ENCODE data around the gene C11orf42. TPM values are rescaled to one million over a fixed set of nuclear protein-coding genes. Genes with fewer than 3 reads are reported as not detected.

C11orf42 gene
- total and polyA plus RNA-seq, 2 donors (not counting 3 experiments of a cell fraction or from before 2014, with no cell fraction given), result not detected

GRCh38 chr11:6175440-6175839, 29.9 kb upstream of the C11orf42 start:
- ChIA-PET POLR2A (no interaction called here), CTCF (interaction anchor here (0.7 kb wide), 2 partner anchors 161 to 637 kb away, joined by 3 read pairs; no protein-coding TSS in a partner anchor)
- H3K79me2 ChIP-seq (ENCODE audit: control insufficient read depth, insufficient read depth, low read length), result no peaks in the 10 kb centered on the region
- H3K36me3 ChIP-seq (ENCODE audit: control insufficient read depth in 2 of 2, extremely low read depth in 1 of 2, insufficient read depth in 2 of 2, low read length in 2 of 2), result no peaks in the 10 kb centered on the region
- DNase-seq (ENCODE audit: low read depth, low spot score), result no peak
- no peak overlapping the region for H3K9ac ChIP-seq (replicated peaks; ENCODE audit: extremely low read depth, insufficient read depth, low read length)
- H3K27ac ChIP-seq (ENCODE audit: insufficient read depth, low read depth, low read length), result no peak overlapping the region
- no peak overlapping the region for H3K4me2 ChIP-seq (ENCODE audit: insufficient read depth, low read length)
- H4K20me1 ChIP-seq (replicated peaks; ENCODE audit: control insufficient read depth, extremely low read depth, insufficient read depth, low read length), result no peaks in the 10 kb centered on the region
- peaks cover 0 to 2% of the 10 kb centered on the region in 2 experiments for H3K27me3 ChIP-seq (ENCODE audit: control insufficient read depth in 2 of 2, insufficient read depth in 2 of 2, low read length in 2 of 2)
- BruUV-seq (replicated peaks), result no TSS peak
- intact Hi-C loops (cut with micrococcal nuclease), result no loop called here
- H3K4me1 ChIP-seq (ENCODE audit: control insufficient read depth, extremely low read depth, insufficient read depth, low read length), result no peaks in the 10 kb centered on the region
- dilution Hi-C loops (cut with MboI; ENCODE audit: extremely low pct_ligation_motif_present, low sequenced_read_pairs), result no loop called here
- no peak for FAIRE-seq
- H3K9me1 ChIP-seq (replicated peaks; ENCODE audit: control insufficient read depth, extremely low read depth, insufficient read depth, low read length), result no peaks in the 10 kb centered on the region
- no peaks in the 10 kb centered on the region for H3K9me3 ChIP-seq (replicated peaks; ENCODE audit: control insufficient read depth, insufficient read depth, low read length)
- no peak overlapping the region for H3K4me3 ChIP-seq (replicated peaks in 1 of 3; ENCODE audit: insufficient read depth in 1 of 3, low read depth in 1 of 3, low read length in 3 of 3)
- no peak overlapping the region for H2AFZ ChIP-seq (ENCODE audit: low read depth, low read length)
- TF ChIP-seq GATA2 (IDR thresholded peaks at IDR 0.05; ENCODE audit: insufficient read depth, insufficient read length, low read depth, low read length) (no peak), FOS (IDR thresholded peaks at IDR 0.05; ENCODE audit: borderline replicate concordance, insufficient read depth, low read length) (no peak)
- TF ChIP-seq, protein P1, sequence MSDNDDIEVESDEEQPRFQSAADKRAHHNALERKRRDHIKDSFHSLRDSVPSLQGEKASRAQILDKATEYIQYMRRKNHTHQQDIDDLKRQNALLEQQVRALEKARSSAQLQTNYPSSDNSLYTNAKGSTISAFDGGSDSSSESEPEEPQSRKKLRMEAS (IDR thresholded peaks at IDR 0.05; ENCODE audit: insufficient read depth, insufficient read length), result no peak

DNA sequence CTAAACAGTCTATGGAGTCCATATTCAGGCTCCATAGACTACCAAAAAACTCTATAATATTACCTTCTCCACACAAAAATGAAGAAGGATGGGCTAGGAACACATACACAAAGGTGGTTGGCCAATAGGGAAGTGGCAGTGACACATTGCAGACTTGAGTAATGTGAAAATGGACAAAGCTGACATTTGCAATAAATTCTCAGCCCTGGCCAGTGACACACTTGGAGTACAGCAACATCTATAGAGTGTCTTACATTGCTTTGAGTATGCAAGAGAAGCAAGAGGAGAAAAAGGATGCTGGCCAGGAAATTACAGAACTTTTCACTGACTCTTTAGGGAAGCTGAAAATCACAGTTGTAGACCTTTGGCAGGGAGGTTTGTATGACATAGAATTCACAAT, 13.6 kb upstream of the C11orf42 start:
- intact Hi-C loops (cut with micrococcal nuclease), result no loop called here
- no peaks in the 10 kb centered on the region for H3K36me3 ChIP-seq (ENCODE audit: control insufficient read depth in 2 of 2, extremely low read depth in 1 of 2, insufficient read depth in 2 of 2, low read length in 2 of 2)

More for the DNA sequence above, 13.6 kb upstream of the C11orf42 start:
- Histone ChIP-seq H3K27ac (ENCODE audit: insufficient read depth, low read depth, low read length) (no peak overlapping the region), H3K9me1 (replicated peaks; ENCODE audit: control insufficient read depth, extremely low read depth, insufficient read depth, low read length) (no peaks in the 10 kb centered on the region), H3K4me1 (ENCODE audit: control insufficient read depth, extremely low read depth, insufficient read depth, low read length) (no peaks in the 10 kb centered on the region), H2AFZ (ENCODE audit: low read depth, low read length) (no peak overlapping the region), H3K4me2 (ENCODE audit: insufficient read depth, low read length) (no peak overlapping the region), H3K79me2 (ENCODE audit: control insufficient read depth, insufficient read depth, low read length) (no peaks in the 10 kb centered on the region), H3K9me3 (replicated peaks; ENCODE audit: control insufficient read depth, insufficient read depth, low read length) (no peaks in the 10 kb centered on the region), H3K27me3 (ENCODE audit: control insufficient read depth in 2 of 2, insufficient read depth in 2 of 2, low read length in 2 of 2) (peaks cover 0 to 5% of the 10 kb centered on the region in 2 experiments), H3K9ac (replicated peaks; ENCODE audit: extremely low read depth, insufficient read depth, low read length) (no peak overlapping the region), H4K20me1 (replicated peaks; ENCODE audit: control insufficient read depth, extremely low read depth, insufficient read depth, low read length) (no peaks in the 10 kb centered on the region), H3K4me3 (replicated peaks in 1 of 3; ENCODE audit: insufficient read depth in 1 of 3, low read depth in 1 of 3, low read length in 3 of 3) (no peak overlapping the region)
- dilution Hi-C loops (cut with MboI; ENCODE audit: extremely low pct_ligation_motif_present, low sequenced_read_pairs), result no loop called here
- TF ChIP-seq MYC (IDR thresholded peaks at IDR 0.05; ENCODE audit: low read depth, low read length) (no peak), EZH2 (IDR thresholded peaks at IDR 0.05; ENCODE audit: borderline replicate concordance, low read depth, low read length, severe bottlenecking) (no peak)
- no TSS peak for BruUV-seq (replicated peaks)
- CTCF ChIA-PET, result interaction anchor here (1.0 kb wide), 1 partner anchor 8 kb away, joined by 3 read pairs; no protein-coding TSS in a partner anchor
- no peak for FAIRE-seq
- DNase-seq (ENCODE audit: low read depth, low spot score), result no peak
- POLR2A ChIA-PET, result no interaction called here

All from endothelial cell of umbilical vein (primary cell).